Lung (tissue), 12 donors: ENCODE results near the gene CORO1C. TPM values are rescaled to one million over a fixed set of nuclear protein-coding genes. Genes with fewer than 3 reads are reported as not detected.
A peak's percentile ranks its signal among the peaks of the same experiment; 100 is the strongest.
"Not testable (repeated sequence)": the region's sequence is repeated elsewhere in the genome, so short reads cannot be mapped to it uniquely, and the experiment has no call there.

Experiments
- ATAC-seq: fragments of 200-7000 bp; cut with Tn5 transposase; one replicate; pipeline ENCODE4 v1.9.1; 2020; ENCODE audit warnings: moderate number of reproducible peaks; ENCODE audit not compliant: insufficient read depth, low FRiP score
- DNase-seq, 3 donors: peaks; one replicate each; pipeline ENCODE4 v3.0.0-alpha.2; 2013 to 2017
- H3K27ac ChIP-seq, 2 donors: one replicate each; pipeline ENCODE4 v1.5.1; 2013; ENCODE audit warnings: mild to moderate bottlenecking in 2 of 2, moderate library complexity in 2 of 2, control low read depth in 1 of 2, inconsistent platforms in 1 of 2, low read depth in 1 of 2, low read length in 1 of 2
- H3K27me3 ChIP-seq, 3 donors: one replicate each; pipeline ENCODE4 v1.5.1; 2013; ENCODE audit warnings: low read length in 2 of 3; ENCODE audit not compliant: control insufficient read depth in 3 of 3, insufficient read depth in 3 of 3
- H3K36me3 ChIP-seq, 4 donors: one replicate each; pipeline ENCODE4 v1.5.1; 2013; ENCODE audit warnings: low read length in 4 of 4, mild to moderate bottlenecking in 1 of 4, moderate library complexity in 1 of 4; ENCODE audit not compliant: control insufficient read depth in 4 of 4, insufficient read depth in 4 of 4
- H3K4me1 ChIP-seq, 5 donors: one replicate each; pipeline ENCODE4 v1.5.1; 2013; ENCODE audit warnings: low read length in 5 of 5, mild to moderate bottlenecking in 2 of 5, moderate library complexity in 1 of 5; ENCODE audit not compliant: control insufficient read depth in 5 of 5, insufficient read depth in 5 of 5
- H3K4me3 ChIP-seq: one replicate; pipeline ENCODE4 v1.5.1; 2013; ENCODE audit warnings: mild to moderate bottlenecking, control low read depth, moderate library complexity
- H3K9ac ChIP-seq, 2 donors: one replicate each; pipeline ENCODE4 v1.5.1; 2013; ENCODE audit warnings: low read length in 2 of 2, control low read depth in 1 of 2; ENCODE audit not compliant: insufficient read depth in 1 of 2
- H3K9me3 ChIP-seq, 4 donors: one replicate each; pipeline ENCODE4 v1.5.1; 2013; ENCODE audit warnings: low read length in 3 of 4, mild to moderate bottlenecking in 1 of 4, moderate library complexity in 1 of 4; ENCODE audit not compliant: control insufficient read depth in 4 of 4, insufficient read depth in 3 of 4
- CTCF ChIP-seq: IDR thresholded peaks from 2 replicates; pipeline ENCODE4 v1.5.1; 2012; ENCODE audit warnings: mild to moderate bottlenecking; ENCODE audit errors: control extremely low read depth, extremely low read depth
- WGBS, 2 donors: extraction: QIAGEN DNeasy Blood & Tissue Kit; methylation state at CpG; one replicate each; pipeline ENCODE4 v1.1.7; 2013; 5-methylcytosine and 5-hydroxymethylcytosine counted together
- polyA plus RNA-seq, 2 donors: library from polyadenylated mRNA; stranded (reverse); fragments of 200-250 nt; gene quantifications; one replicate each; pipeline ENCODE4 v1.2.1, GENCODE V29; 2013
- total RNA-seq, 2 donors: library from RNA; depleted of rRNA in 1 of 2; stranded (reverse); fragments of >200 nt in 1 of 2; gene quantifications; one replicate each; pipeline ENCODE4 v1.2.1, GENCODE V29; 2014 to 2021
- donor health status: control.
- donor health status: control.
- donor health status: Bipolar disorder and iron deficiency.
- donor health status: healthy.
- donor health status: DM: yes; HTN: yes; CAD: no.

CORO1C gene
- total and polyA plus RNA-seq, 4 donors, result 36.4 to 227 (median 105) TPM

GRCh38 chr12:108657130-108657745, 74.1 kb downstream of the CORO1C start:
- no peak overlapping the region for H3K4me3 ChIP-seq
- ATAC-seq (no peak), DNase-seq (no peak)
- no peaks in the 10 kb centered on the region for H3K9me3 ChIP-seq
- peaks cover 5 to 29% (median 22%) of the 10 kb centered on the region in 4 donors for H3K36me3 ChIP-seq
- H3K27me3 ChIP-seq, result no peaks in the 10 kb centered on the region
- no peak overlapping the region for H3K27ac ChIP-seq
- peaks cover 0 to 2% (median 0%) of the 10 kb centered on the region in 5 donors for H3K4me1 ChIP-seq
- WGBS, 2 donors, result 91 to 93% methylated on average over 10 of the region's 10 CpGs
- no peak for TF ChIP-seq CTCF
- no peak overlapping the region for H3K9ac ChIP-seq

GRCh38 chr12:108656247-108656646, 75.1 kb downstream of the CORO1C start:
- WGBS, 2 donors, result 89 to 96% methylated on average over 12 to 24 of the region's 24 CpGs
- H3K27me3 ChIP-seq, H3K27ac ChIP-seq, ATAC-seq, H3K9me3 ChIP-seq, DNase-seq, H3K9ac ChIP-seq, H3K4me3 ChIP-seq, H3K4me1 ChIP-seq: not testable (repeated sequence)
- peaks cover 8 to 32% (median 24%) of the 10 kb centered on the region in 4 donors for H3K36me3 ChIP-seq

- not testable (repeated sequence) for ATAC-seq, H3K27me3 ChIP-seq, H3K9me3 ChIP-seq, H3K4me1 ChIP-seq, H3K27ac ChIP-seq, H3K9ac ChIP-seq, DNase-seq, H3K4me3 ChIP-seq
- peaks cover 8 to 34% (median 26%) of the 10 kb centered on the region in 4 donors for H3K36me3 ChIP-seq
- WGBS, 2 donors, result 94 to 98% methylated on average over 7 to 22 of the region's 28 CpGs
These were observed 75.5 kb downstream of the CORO1C start for GRCh38 chr12:108655812-108656175.

GRCh38 chr12:108654622-108655021, 76.7 kb downstream of the CORO1C start:
- H3K9ac ChIP-seq, H3K27me3 ChIP-seq, H3K4me1 ChIP-seq, H3K4me3 ChIP-seq, H3K9me3 ChIP-seq, DNase-seq, ATAC-seq: not testable (repeated sequence)
- H3K36me3 ChIP-seq, result peaks cover 8 to 30% (median 27%) of the 10 kb centered on the region in 4 donors
- peak overlapping the region in 1 of 2 donors; percentile 23 for H3K27ac ChIP-seq
- WGBS, 2 donors, result 92 to 96% methylated on average over 9 of the region's 9 CpGs

GRCh38 chr12:108653922-108654321, 77.4 kb downstream of the CORO1C start:
- WGBS, 2 donors, result 90 to 93% methylated on average over 3 of the region's 3 CpGs
- H3K4me1 ChIP-seq, result peaks cover 0 to 2% (median 1%) of the 10 kb centered on the region in 5 donors
- H3K36me3 ChIP-seq, result peaks cover 8 to 33% (median 29%) of the 10 kb centered on the region in 4 donors
- no peaks in the 10 kb centered on the region for H3K9me3 ChIP-seq
- no peak overlapping the region for H3K9ac ChIP-seq
- DNase-seq, result no peak
- no peak overlapping the region for H3K4me3 ChIP-seq
- H3K27me3 ChIP-seq, result no peaks in the 10 kb centered on the region
- no peak for ATAC-seq
- TF ChIP-seq CTCF, result no peak
- H3K27ac ChIP-seq, result peak overlapping the region in 1 of 2 donors; percentile 55
